Tibial nerve (tissue), 3 donors: ENCODE measurements around the gene CAMK2D.

ENCODE experiments used
- CTCF ChIP-seq, 5 experiments: fragments of 200-600 bp in 3 of 5; fragments of 450-650 bp in 2 of 5; sonication (generic) in 3 of 5; IDR thresholded peaks; one replicate each; pipeline ENCODE4 v1.5.1; 2016 to 2019; ENCODE audit warnings: antibody characterized with exemption in 5 of 5, mild to moderate bottlenecking in 3 of 5, moderate library complexity in 2 of 5
- POLR2A ChIP-seq, 2 donors: fragments of 450-650 bp; IDR thresholded peaks; one replicate each; pipeline ENCODE4 v1.6.1; 2017; ENCODE audit warnings: antibody characterized with exemption in 2 of 2, mild to moderate bottlenecking in 2 of 2, moderate library complexity in 2 of 2

- TF ChIP-seq CTCF (IDR thresholded peaks at IDR 0.05) (no peak), POLR2A (IDR thresholded peaks at IDR 0.05) (no peak)
These were observed 151.0 kb downstream of the CAMK2D start for GRCh38 chr4:113610537-113610936.
